Esophagus squamous epithelium (tissue), 5 donors: ENCODE data around the gene SGMS1. TPM values are rescaled to one million over a fixed set of nuclear protein-coding genes. Genes with fewer than 3 reads are reported as not detected.

Experiments used
- DNase-seq: peaks from one replicate; lab custom pipeline; 2025; lab: John Stamatoyannopoulos, UW
- H3K27ac ChIP-seq, 4 donors: fragments of 200-600 bp; sonication (generic); one replicate each; pipeline ENCODE4 v1.5.1; 2016 to 2019; ENCODE audit warnings: mild to moderate bottlenecking in 1 of 4
- H3K27me3 ChIP-seq, 4 donors: fragments of 200-600 bp; sonication (generic); 1 replicate in 3 of 4; 2 replicates in 1 of 4; pipeline versions ENCODE4 v1.5.1 to v1.6.0; 2017 to 2021; ENCODE audit warnings: antibody characterized with exemption in 1 of 4
- H3K36me3 ChIP-seq, 3 donors: fragments of 200-600 bp; sonication (generic); one replicate each; pipeline ENCODE4 v1.5.1; 2016 to 2019
- H3K4me1 ChIP-seq, 3 donors: fragments of 200-600 bp; sonication (generic); one replicate each; pipeline ENCODE4 v1.5.1; 2017 to 2019
- H3K4me3 ChIP-seq, 4 donors: fragments of 200-600 bp; sonication (generic); 1 replicate in 3 of 4; 2 replicates in 1 of 4; pipeline ENCODE4 v1.5.1; 2016 to 2019; ENCODE audit warnings: mild to moderate bottlenecking in 2 of 4, moderate library complexity in 1 of 4
- H3K9me3 ChIP-seq, 3 donors: fragments of 200-600 bp; sonication (generic); one replicate each; pipeline ENCODE4 v1.5.1; 2016 to 2019
- POLR2A ChIP-seq, 4 donors: fragments of 450-650 bp; IDR thresholded peaks; one replicate each; pipeline ENCODE4 v1.6.1; 2017; ENCODE audit warnings: antibody characterized with exemption in 4 of 4, mild to moderate bottlenecking in 4 of 4, moderate library complexity in 3 of 4
- WGBS, 2 donors: methylation state at CpG; one replicate each; pipeline ENCODE4 v1.1.5; 2018; 5-methylcytosine and 5-hydroxymethylcytosine counted together
- intact Hi-C: fragments of 100-400 bp; cut with DNase I; formaldehyde crosslinking; loops from one replicate; pipeline ENCODE4 v1.15.0; 2022
- total RNA-seq, 4 donors: library from RNA; depleted of rRNA; stranded (reverse); fragments of >200 nt; gene quantifications; one replicate each; pipeline ENCODE4 v1.1.0, GENCODE V29; 2016
- TF ChIP-seq, protein P1 (sequence below), 6 experiments: fragments of 450-650 bp in 4 of 6; fragments of 200-600 bp in 2 of 6; sonication (generic) in 2 of 6; IDR thresholded peaks; one replicate each; pipeline ENCODE4 v1.5.1; 2016 to 2019; ENCODE audit warnings: antibody characterized with exemption in 6 of 6, mild to moderate bottlenecking in 4 of 6, moderate library complexity in 4 of 6
- donor health status: DM: yes; HTN: yes; CAD: no.

SGMS1 gene
- total RNA-seq, 4 donors from 2014 or later = 39.4 to 64.1 (median 54.9) TPM

DNA sequence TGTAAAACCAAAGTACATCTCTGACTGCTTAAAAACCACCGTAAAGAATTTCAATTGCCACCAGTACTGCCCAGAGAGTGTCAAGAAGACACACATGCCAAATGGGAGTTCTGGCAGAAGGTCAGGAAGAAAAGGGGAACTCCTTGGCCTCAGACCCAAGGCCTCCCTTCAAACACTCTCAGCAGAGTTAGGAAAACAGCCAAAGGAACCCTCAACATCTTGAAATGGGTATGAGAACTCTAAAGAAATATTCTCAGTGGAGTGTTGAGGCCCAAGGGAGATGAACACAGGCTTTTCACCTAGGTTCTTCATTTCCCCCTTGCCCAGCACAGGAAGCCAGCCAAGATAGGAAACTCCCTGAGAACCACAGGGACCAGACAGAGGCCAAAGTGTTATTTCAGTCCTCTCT lies 276.4 kb downstream of the SGMS1 start:
- Histone ChIP-seq H3K27ac (no peak overlapping the region), H3K9me3 (no peaks in the 10 kb centered on the region), H3K4me3 (no peak overlapping the region), H3K36me3 (peaks cover 0 to 32% (median 8%) of the 10 kb centered on the region in 3 donors), H3K27me3 (no peaks in the 10 kb centered on the region), H3K4me1 (peaks cover 0 to 11% (median 5%) of the 10 kb centered on the region in 3 donors)
- WGBS, 2 donors = 50 to 57% methylated on average over 1 of the region's 1 CpG
- no peak for TF ChIP-seq POLR2A (IDR thresholded peaks at IDR 0.05)
- DNase-seq = no peak
- intact Hi-C loops = no loop called here

DNA sequence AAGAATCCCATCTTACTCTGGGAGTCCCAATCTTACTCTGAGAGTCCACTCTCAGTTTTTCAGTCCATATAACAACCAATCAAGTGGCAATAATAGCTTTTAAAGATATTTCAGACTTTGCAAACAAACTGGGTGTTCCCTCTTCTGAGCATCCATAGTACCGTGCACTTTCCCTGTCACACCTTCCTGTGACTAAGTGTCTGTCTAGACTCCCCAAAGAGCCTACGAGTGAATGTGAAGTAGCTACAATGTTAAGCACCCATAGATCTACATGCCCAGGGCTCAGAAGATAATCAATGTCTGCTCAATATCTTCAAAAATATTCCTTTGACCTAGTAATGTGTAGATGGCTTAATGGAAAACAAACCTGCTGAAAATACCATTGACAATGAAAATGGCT lies 276.8 kb downstream of the SGMS1 start:
- no peaks in the 10 kb centered on the region for H3K9me3 ChIP-seq
- no peak overlapping the region for H3K27ac ChIP-seq
- H3K36me3 ChIP-seq = peaks cover 0 to 33% (median 8%) of the 10 kb centered on the region in 3 donors
- H3K4me3 ChIP-seq = no peak overlapping the region
- DNase-seq = no peak
- intact Hi-C loops = no loop called here
- peaks cover 0 to 11% (median 5%) of the 10 kb centered on the region in 3 donors for H3K4me1 ChIP-seq
- no peak for TF ChIP-seq POLR2A (IDR thresholded peaks at IDR 0.05)
- TF ChIP-seq, protein P1, sequence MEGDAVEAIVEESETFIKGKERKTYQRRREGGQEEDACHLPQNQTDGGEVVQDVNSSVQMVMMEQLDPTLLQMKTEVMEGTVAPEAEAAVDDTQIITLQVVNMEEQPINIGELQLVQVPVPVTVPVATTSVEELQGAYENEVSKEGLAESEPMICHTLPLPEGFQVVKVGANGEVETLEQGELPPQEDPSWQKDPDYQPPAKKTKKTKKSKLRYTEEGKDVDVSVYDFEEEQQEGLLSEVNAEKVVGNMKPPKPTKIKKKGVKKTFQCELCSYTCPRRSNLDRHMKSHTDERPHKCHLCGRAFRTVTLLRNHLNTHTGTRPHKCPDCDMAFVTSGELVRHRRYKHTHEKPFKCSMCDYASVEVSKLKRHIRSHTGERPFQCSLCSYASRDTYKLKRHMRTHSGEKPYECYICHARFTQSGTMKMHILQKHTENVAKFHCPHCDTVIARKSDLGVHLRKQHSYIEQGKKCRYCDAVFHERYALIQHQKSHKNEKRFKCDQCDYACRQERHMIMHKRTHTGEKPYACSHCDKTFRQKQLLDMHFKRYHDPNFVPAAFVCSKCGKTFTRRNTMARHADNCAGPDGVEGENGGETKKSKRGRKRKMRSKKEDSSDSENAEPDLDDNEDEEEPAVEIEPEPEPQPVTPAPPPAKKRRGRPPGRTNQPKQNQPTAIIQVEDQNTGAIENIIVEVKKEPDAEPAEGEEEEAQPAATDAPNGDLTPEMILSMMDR (IDR thresholded peaks at IDR 0.05) = no peak
- WGBS, 2 donors = 42 to 60% methylated on average over 2 of the region's 2 CpGs
- no peaks in the 10 kb centered on the region for H3K27me3 ChIP-seq

GRCh38 chr10:50345545-50345944 lies 278.2 kb downstream of the SGMS1 start:
- intact Hi-C loops = no loop called here
- TF ChIP-seq, protein P1 (IDR thresholded peaks at IDR 0.05) = no peak
- TF ChIP-seq POLR2A (IDR thresholded peaks at IDR 0.05) = no peak
- 65 to 93% methylated on average over 3 of the region's 3 CpGs for WGBS, 2 donors
- peaks cover 0 to 43% (median 8%) of the 10 kb centered on the region in 3 donors for H3K36me3 ChIP-seq
- no peak for DNase-seq
- H3K4me1 ChIP-seq = peaks cover 0 to 11% (median 5%) of the 10 kb centered on the region in 3 donors
- no peaks in the 10 kb centered on the region for H3K9me3 ChIP-seq
- H3K4me3 ChIP-seq = no peak overlapping the region
- H3K27me3 ChIP-seq = no peaks in the 10 kb centered on the region
- H3K27ac ChIP-seq = no peak overlapping the region

DNA sequence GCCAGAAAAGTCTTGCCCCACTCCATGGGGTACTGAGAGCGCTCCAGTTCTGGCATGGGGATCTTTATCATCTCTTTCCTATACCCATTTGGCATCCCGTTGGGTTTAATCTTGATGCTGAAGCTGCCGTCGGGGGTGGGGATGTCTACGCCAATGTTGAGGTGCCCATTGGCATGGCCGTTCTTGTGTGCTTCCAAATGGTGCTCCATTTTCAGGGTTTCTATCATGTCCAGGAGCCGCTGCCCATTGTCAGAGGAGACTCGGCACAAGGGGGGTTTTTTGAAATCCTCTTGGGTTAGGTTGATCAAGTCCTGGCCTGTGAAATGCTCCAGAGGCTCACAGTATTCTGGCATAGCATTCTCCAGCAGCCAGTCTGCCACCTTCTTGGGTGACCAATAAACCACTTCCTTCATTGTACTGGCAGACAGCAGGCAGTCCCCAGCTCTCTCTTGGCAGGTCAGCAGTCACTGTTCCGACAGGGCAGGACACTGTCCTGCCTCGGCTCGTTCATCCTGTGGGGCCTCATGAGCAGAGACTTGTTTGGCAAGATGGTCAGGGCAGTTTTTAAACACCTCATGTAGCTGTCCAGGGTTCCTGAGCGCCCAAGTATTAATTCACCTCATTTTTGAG lies 279.9 kb downstream of the SGMS1 start:
- H3K4me3 ChIP-seq = no peak overlapping the region
- 95 to 98% methylated on average over 7 to 8 of the region's 12 CpGs for WGBS, 2 donors
- H3K27ac ChIP-seq = no peak overlapping the region
- no peak for DNase-seq
- H3K36me3 ChIP-seq = peaks cover 0 to 43% (median 8%) of the 10 kb centered on the region in 3 donors
- TF ChIP-seq, protein P1 (IDR thresholded peaks at IDR 0.05) = no peak
- no peak for TF ChIP-seq POLR2A (IDR thresholded peaks at IDR 0.05)
- H3K27me3 ChIP-seq = no peaks in the 10 kb centered on the region
- H3K4me1 ChIP-seq = peaks cover 0 to 11% (median 5%) of the 10 kb centered on the region in 3 donors
- H3K9me3 ChIP-seq = no peaks in the 10 kb centered on the region
- intact Hi-C loops = no loop called here

GRCh38 chr10:50341987-50342386 lies 281.8 kb downstream of the SGMS1 start:
- no peaks in the 10 kb centered on the region for H3K9me3 ChIP-seq
- H3K27me3 ChIP-seq = no peaks in the 10 kb centered on the region
- TF ChIP-seq POLR2A (IDR thresholded peaks at IDR 0.05) = no peak
- TF ChIP-seq, protein P1 (IDR thresholded peaks at IDR 0.05) = no peak
- 75 to 80% methylated on average over 2 of the region's 2 CpGs for WGBS, 2 donors
- no peak overlapping the region for H3K4me3 ChIP-seq
- no peak for DNase-seq
- peaks cover 0 to 43% (median 8%) of the 10 kb centered on the region in 3 donors for H3K36me3 ChIP-seq
- no peak overlapping the region for H3K27ac ChIP-seq
- no peaks in the 10 kb centered on the region for H3K4me1 ChIP-seq
- intact Hi-C loops = no loop called here
